ENCODE measurements around the gene TMC4. TPM values are rescaled to one million over a fixed set of nuclear protein-coding genes. Genes with fewer than 3 reads are reported as not detected.

TMC4 gene
- total and polyA plus RNA-seq, 2 experiments from 2014 or later: 40.3 to 94.4 TPM

GRCh38 chr19:54154603-54155345 is 18.2 kb downstream of the TMC4 start:
- Histone ChIP-seq H3K4me3 (no peak overlapping the region), H3K79me2 (peaks cover 14% of the 10 kb centered on the region), H3K27ac (no peak overlapping the region), H3K9me3 (ENCODE audit: low read depth) (no peaks in the 10 kb centered on the region), H2AFZ (no peak overlapping the region), H3K4me2 (no peak overlapping the region), H4K20me1 (ENCODE audit: insufficient read depth, poor library complexity, severe bottlenecking) (no peaks in the 10 kb centered on the region), H3K36me3 (replicated peaks; ENCODE audit: insufficient read depth, low read depth) (no peaks in the 10 kb centered on the region), H3K9me2 (replicated peaks; ENCODE audit: insufficient read depth) (no peaks in the 10 kb centered on the region), H3K4me1 (ENCODE audit: insufficient read depth) (peaks cover 8% of the 10 kb centered on the region), H3K27me3 (no peaks in the 10 kb centered on the region)
- 91% methylated on average over 18 of the region's 18 CpGs for WGBS (ENCODE audit: low lambda C conversion rate, missing lambda C conversion rate)
- DNase-seq (ENCODE audit: low spot score): no peak
- TF ChIP-seq EZH2 (IDR thresholded peaks at IDR 0.05; ENCODE audit: borderline replicate concordance): no peak
- TF ChIP-seq CTCF (IDR thresholded peaks at IDR 0.05; ENCODE audit: poor library complexity): no peak

GRCh38 chr19:54153731-54154326 is 19.1 kb downstream of the TMC4 start:
- Histone ChIP-seq H3K27ac (no peak overlapping the region), H3K27me3 (no peaks in the 10 kb centered on the region), H3K4me3 (no peak overlapping the region), H3K9me3 (ENCODE audit: low read depth) (no peaks in the 10 kb centered on the region), H4K20me1 (ENCODE audit: insufficient read depth, poor library complexity, severe bottlenecking) (no peaks in the 10 kb centered on the region), H3K36me3 (replicated peaks; ENCODE audit: insufficient read depth, low read depth) (no peaks in the 10 kb centered on the region), H2AFZ (no peak overlapping the region), H3K79me2 (peaks cover 11% of the 10 kb centered on the region), H3K4me1 (ENCODE audit: insufficient read depth) (peaks cover 6% of the 10 kb centered on the region), H3K9me2 (replicated peaks; ENCODE audit: insufficient read depth) (no peaks in the 10 kb centered on the region), H3K4me2 (no peak overlapping the region)
- WGBS (ENCODE audit: low lambda C conversion rate, missing lambda C conversion rate): 89% methylated on average over 10 of the region's 10 CpGs
- no peak for DNase-seq (ENCODE audit: low spot score)
- TF ChIP-seq CTCF (IDR thresholded peaks at IDR 0.05; ENCODE audit: poor library complexity) (no peak), EZH2phosphoT487 (IDR thresholded peaks at IDR 0.05; ENCODE audit: low read depth, severe bottlenecking, unreplicated experiment) (no peak), EZH2 (IDR thresholded peaks at IDR 0.05; ENCODE audit: borderline replicate concordance) (no peak)

GRCh38 chr19:54152878-54153524 is 20.0 kb downstream of the TMC4 start:
- Histone ChIP-seq H3K9me2 (replicated peaks; ENCODE audit: insufficient read depth) (no peaks in the 10 kb centered on the region), H3K4me1 (ENCODE audit: insufficient read depth) (no peaks in the 10 kb centered on the region), H3K4me2 (no peak overlapping the region), H3K27me3 (no peaks in the 10 kb centered on the region), H3K79me2 (peaks cover 3% of the 10 kb centered on the region), H3K4me3 (no peak overlapping the region), H3K36me3 (replicated peaks; ENCODE audit: insufficient read depth, low read depth) (no peaks in the 10 kb centered on the region), H3K27ac (no peak overlapping the region), H2AFZ (no peak overlapping the region), H3K9me3 (ENCODE audit: low read depth) (no peaks in the 10 kb centered on the region), H4K20me1 (ENCODE audit: insufficient read depth, poor library complexity, severe bottlenecking) (no peaks in the 10 kb centered on the region)
- WGBS (ENCODE audit: low lambda C conversion rate, missing lambda C conversion rate): 97% methylated on average over 5 of the region's 25 CpGs
- no peak for DNase-seq (ENCODE audit: low spot score)
- no peak for TF ChIP-seq EZH2phosphoT487 (IDR thresholded peaks at IDR 0.05; ENCODE audit: low read depth, severe bottlenecking, unreplicated experiment)

GRCh38 chr19:54152267-54152666 is 20.7 kb downstream of the TMC4 start:
- H2AFZ ChIP-seq: no peak overlapping the region
- no peaks in the 10 kb centered on the region for H3K27me3 ChIP-seq
- no peaks in the 10 kb centered on the region for H3K36me3 ChIP-seq (replicated peaks; ENCODE audit: insufficient read depth, low read depth)
- TF ChIP-seq EZH2 (IDR thresholded peaks at IDR 0.05; ENCODE audit: borderline replicate concordance): no peak
- TF ChIP-seq CTCF (IDR thresholded peaks at IDR 0.05; ENCODE audit: poor library complexity): no peak
- no peak for TF ChIP-seq EZH2phosphoT487 (IDR thresholded peaks at IDR 0.05; ENCODE audit: low read depth, severe bottlenecking, unreplicated experiment)
- H3K4me3 ChIP-seq: no peak overlapping the region
- H3K4me1 ChIP-seq (ENCODE audit: insufficient read depth): no peaks in the 10 kb centered on the region
- no peaks in the 10 kb centered on the region for H4K20me1 ChIP-seq (ENCODE audit: insufficient read depth, poor library complexity, severe bottlenecking)
- no peaks in the 10 kb centered on the region for H3K79me2 ChIP-seq
- no peak overlapping the region for H3K27ac ChIP-seq
- WGBS (ENCODE audit: low lambda C conversion rate, missing lambda C conversion rate): 91% methylated on average over 12 of the region's 12 CpGs
- H3K4me2 ChIP-seq: no peak overlapping the region
- no peak for DNase-seq (ENCODE audit: low spot score)
- H3K9me2 ChIP-seq (replicated peaks; ENCODE audit: insufficient read depth): no peaks in the 10 kb centered on the region
- no peaks in the 10 kb centered on the region for H3K9me3 ChIP-seq (ENCODE audit: low read depth)

Measured in hepatocyte (in vitro differentiated cells).